Measurements from ENCODE around the gene CFB. TPM values are rescaled to one million over a fixed set of nuclear protein-coding genes. Genes with fewer than 3 reads are reported as not detected.

Gene CFB
- total RNA-seq, 1 experiment from 2014 or later, result 5.6 TPM

GRCh38 chr6:31968326-31968725 lies 22.4 kb downstream of the CFB start:
- BruUV-seq (replicated peaks), result no TSS peak
- no peak overlapping the region for H3K27ac ChIP-seq (ENCODE audit: low read length)
- no peaks in the 10 kb centered on the region for H3K9me3 ChIP-seq (ENCODE audit: control insufficient read depth, insufficient read depth, low read depth, low read length)
- TF ChIP-seq TCF7L2 (IDR thresholded peaks at IDR 0.05; ENCODE audit: low read depth, low read length), result no peak
- no peak for TF ChIP-seq POLR2AphosphoS5 (IDR thresholded peaks at IDR 0.05; ENCODE audit: low read depth, low read length)
- no peak for TF ChIP-seq REST (IDR thresholded peaks at IDR 0.05; ENCODE audit: insufficient read depth in 1 of 2, low read depth in 2 of 2, low read length in 1 of 2)
- TF ChIP-seq CTCF (IDR thresholded peaks at IDR 0.05), result no peak
- TF ChIP-seq SIN3A (IDR thresholded peaks at IDR 0.05; ENCODE audit: borderline replicate concordance, insufficient read depth, low read depth, low read length), result no peak
- intact Hi-C loops (cut with micrococcal nuclease; ENCODE audit: unreplicated experiment) (no loop called here), in situ Hi-C loops (cut with HindIII; ENCODE audit: low pct_unique_long_range_greater_than_20kb, low sequenced_read_pairs) (no loop called here)
- H3K27me3 ChIP-seq (ENCODE audit: control insufficient read depth, insufficient read depth, low read length), result no peaks in the 10 kb centered on the region
- DNase-seq (ENCODE audit: low read depth, low spot score) (no peak), ATAC-seq (no peak)
- no peak overlapping the region for H3K4me3 ChIP-seq (ENCODE audit: low read depth in 2 of 2, low read length in 2 of 2)
- peaks cover 11% of the 10 kb centered on the region; the same call in 1 of the 2 replicates for H3K36me3 ChIP-seq (ENCODE audit: control insufficient read depth, insufficient read depth, low read length)
- ChIA-PET POLR2A (no interaction called here), CTCF (no interaction called here)
- peaks cover 10% of the 10 kb centered on the region; the same call in 1 of the 2 replicates for H3K4me1 ChIP-seq (ENCODE audit: control insufficient read depth, insufficient read depth, low read length)

- Histone ChIP-seq H3K27ac (ENCODE audit: low read length) (no peak overlapping the region), H3K36me3 (ENCODE audit: control insufficient read depth, insufficient read depth, low read length) (peaks cover 10% of the 10 kb centered on the region; the same call in 1 of the 2 replicates), H3K9me3 (ENCODE audit: control insufficient read depth, insufficient read depth, low read depth, low read length) (no peaks in the 10 kb centered on the region), H3K27me3 (ENCODE audit: control insufficient read depth, insufficient read depth, low read length) (no peaks in the 10 kb centered on the region), H3K4me1 (ENCODE audit: control insufficient read depth, insufficient read depth, low read length) (peaks cover 12% of the 10 kb centered on the region; the same call in 1 of the 2 replicates), H3K4me3 (ENCODE audit: low read depth in 2 of 2, low read length in 2 of 2) (no peak overlapping the region)
- no TSS peak for BruUV-seq (replicated peaks)
- in situ Hi-C loops (cut with HindIII; ENCODE audit: low pct_unique_long_range_greater_than_20kb, low sequenced_read_pairs) (no loop called here), intact Hi-C loops (cut with micrococcal nuclease; ENCODE audit: unreplicated experiment) (no loop called here)
- POLR2A ChIA-PET, result no interaction called here
- TF ChIP-seq TCF7L2 (IDR thresholded peaks at IDR 0.05; ENCODE audit: low read depth, low read length) (no peak), SIN3A (IDR thresholded peaks at IDR 0.05; ENCODE audit: borderline replicate concordance, insufficient read depth, low read depth, low read length) (no peak), REST (IDR thresholded peaks at IDR 0.05; ENCODE audit: insufficient read depth in 1 of 2, low read depth in 2 of 2, low read length in 1 of 2) (no peak), CTCF (IDR thresholded peaks at IDR 0.05) (no peak), POLR2AphosphoS5 (IDR thresholded peaks at IDR 0.05; ENCODE audit: low read depth, low read length) (no peak)
- ATAC-seq (no peak), DNase-seq (ENCODE audit: low read depth, low spot score) (no peak)
- CTCF ChIA-PET, result no interaction called here
These were observed 23.2 kb downstream of the CFB start for GRCh38 chr6:31968791-31969711.

Measured in Panc1 (cell line).